GM23338 (cell line): ENCODE measurements around the gene RIMS1.

Source experiments
- EZH2 ChIP-seq: fragments of 200-600 bp; sonication (generic); IDR thresholded peaks from one replicate; pipeline ENCODE4 v1.8.0; 2017; ENCODE audit warnings: antibody characterized with exemption, mild to moderate bottlenecking, low read depth; ENCODE audit not compliant: unreplicated experiment
- EZH2phosphoT487 ChIP-seq: fragments of 200-600 bp; sonication (generic); IDR thresholded peaks from one replicate; pipeline ENCODE4 v1.8.1; 2018; ENCODE audit warnings: antibody characterized with exemption; ENCODE audit not compliant: unreplicated experiment
- POLR2AphosphoS5 ChIP-seq: IDR thresholded peaks from 2 replicates; pipeline ENCODE4 v1.6.1; 2016; ENCODE audit warnings: antibody characterized with exemption, low read depth
- TF ChIP-seq, protein P1 (sequence below): IDR thresholded peaks from one replicate; pipeline ENCODE4 v1.6.1; 2018; ENCODE audit warnings: antibody characterized with exemption; ENCODE audit not compliant: unreplicated experiment
- TF ChIP-seq, protein P2 (sequence below), 2 experiments: fragments of 200-600 bp in 1 of 2; sonication (generic) in 1 of 2; conservative IDR thresholded peaks; 2 replicates each; pipeline versions ENCODE4 v1.5.1 to v1.6.1; 2016 to 2017; ENCODE audit warnings: antibody characterized with exemption in 2 of 2, low read depth in 2 of 2, mild to moderate bottlenecking in 2 of 2, moderate library complexity in 1 of 2

DNA sequence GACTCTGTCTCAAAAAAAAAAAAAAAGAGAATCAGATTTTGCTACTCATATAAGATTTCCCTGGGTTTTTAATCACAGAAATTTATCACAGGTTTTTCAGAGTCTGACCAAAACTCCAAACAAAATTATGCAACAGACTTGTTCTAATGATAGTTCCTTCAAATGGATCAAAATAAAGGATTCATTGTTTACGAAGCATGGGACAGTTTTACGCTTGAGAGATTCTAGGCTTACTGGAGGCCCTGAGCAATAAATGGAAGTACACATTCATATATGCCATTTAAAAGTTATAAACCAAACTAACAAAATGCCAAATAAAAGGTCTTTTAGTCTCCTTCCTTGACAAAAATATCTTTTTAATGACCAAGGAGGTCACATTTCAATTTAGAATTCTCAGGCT, 490.4 kb downstream of the RIMS1 start:
- TF ChIP-seq EZH2phosphoT487, result no peak
- TF ChIP-seq, protein P1, sequence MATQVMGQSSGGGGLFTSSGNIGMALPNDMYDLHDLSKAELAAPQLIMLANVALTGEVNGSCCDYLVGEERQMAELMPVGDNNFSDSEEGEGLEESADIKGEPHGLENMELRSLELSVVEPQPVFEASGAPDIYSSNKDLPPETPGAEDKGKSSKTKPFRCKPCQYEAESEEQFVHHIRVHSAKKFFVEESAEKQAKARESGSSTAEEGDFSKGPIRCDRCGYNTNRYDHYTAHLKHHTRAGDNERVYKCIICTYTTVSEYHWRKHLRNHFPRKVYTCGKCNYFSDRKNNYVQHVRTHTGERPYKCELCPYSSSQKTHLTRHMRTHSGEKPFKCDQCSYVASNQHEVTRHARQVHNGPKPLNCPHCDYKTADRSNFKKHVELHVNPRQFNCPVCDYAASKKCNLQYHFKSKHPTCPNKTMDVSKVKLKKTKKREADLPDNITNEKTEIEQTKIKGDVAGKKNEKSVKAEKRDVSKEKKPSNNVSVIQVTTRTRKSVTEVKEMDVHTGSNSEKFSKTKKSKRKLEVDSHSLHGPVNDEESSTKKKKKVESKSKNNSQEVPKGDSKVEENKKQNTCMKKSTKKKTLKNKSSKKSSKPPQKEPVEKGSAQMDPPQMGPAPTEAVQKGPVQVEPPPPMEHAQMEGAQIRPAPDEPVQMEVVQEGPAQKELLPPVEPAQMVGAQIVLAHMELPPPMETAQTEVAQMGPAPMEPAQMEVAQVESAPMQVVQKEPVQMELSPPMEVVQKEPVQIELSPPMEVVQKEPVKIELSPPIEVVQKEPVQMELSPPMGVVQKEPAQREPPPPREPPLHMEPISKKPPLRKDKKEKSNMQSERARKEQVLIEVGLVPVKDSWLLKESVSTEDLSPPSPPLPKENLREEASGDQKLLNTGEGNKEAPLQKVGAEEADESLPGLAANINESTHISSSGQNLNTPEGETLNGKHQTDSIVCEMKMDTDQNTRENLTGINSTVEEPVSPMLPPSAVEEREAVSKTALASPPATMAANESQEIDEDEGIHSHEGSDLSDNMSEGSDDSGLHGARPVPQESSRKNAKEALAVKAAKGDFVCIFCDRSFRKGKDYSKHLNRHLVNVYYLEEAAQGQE, result no peak
- no peak for TF ChIP-seq POLR2AphosphoS5
- no peak for TF ChIP-seq EZH2
- TF ChIP-seq, protein P2, sequence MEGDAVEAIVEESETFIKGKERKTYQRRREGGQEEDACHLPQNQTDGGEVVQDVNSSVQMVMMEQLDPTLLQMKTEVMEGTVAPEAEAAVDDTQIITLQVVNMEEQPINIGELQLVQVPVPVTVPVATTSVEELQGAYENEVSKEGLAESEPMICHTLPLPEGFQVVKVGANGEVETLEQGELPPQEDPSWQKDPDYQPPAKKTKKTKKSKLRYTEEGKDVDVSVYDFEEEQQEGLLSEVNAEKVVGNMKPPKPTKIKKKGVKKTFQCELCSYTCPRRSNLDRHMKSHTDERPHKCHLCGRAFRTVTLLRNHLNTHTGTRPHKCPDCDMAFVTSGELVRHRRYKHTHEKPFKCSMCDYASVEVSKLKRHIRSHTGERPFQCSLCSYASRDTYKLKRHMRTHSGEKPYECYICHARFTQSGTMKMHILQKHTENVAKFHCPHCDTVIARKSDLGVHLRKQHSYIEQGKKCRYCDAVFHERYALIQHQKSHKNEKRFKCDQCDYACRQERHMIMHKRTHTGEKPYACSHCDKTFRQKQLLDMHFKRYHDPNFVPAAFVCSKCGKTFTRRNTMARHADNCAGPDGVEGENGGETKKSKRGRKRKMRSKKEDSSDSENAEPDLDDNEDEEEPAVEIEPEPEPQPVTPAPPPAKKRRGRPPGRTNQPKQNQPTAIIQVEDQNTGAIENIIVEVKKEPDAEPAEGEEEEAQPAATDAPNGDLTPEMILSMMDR (conservative IDR thresholded peaks at IDR 0.05; ENCODE audit: low read depth in 2 of 2), result no peak
